HG03175 (cell line): ENCODE data around the gene ZDHHC18.
"Not testable (repeated sequence)": the region's sequence is repeated elsewhere in the genome, so short reads cannot be mapped to it uniquely, and the experiment has no call there.

Experiments
- ATAC-seq: cut with Tn5 transposase; IDR thresholded peaks from one replicate; pipeline ENCODE4 v1.9.1; 2021; ENCODE audit warnings: mild to moderate bottlenecking, moderate library complexity; ENCODE audit not compliant: unreplicated experiment

Gene ZDHHC18

GRCh38 chr1:26791148-26791547, 35.3 kb upstream of the ZDHHC18 start:
- ATAC-seq = no peak

GRCh38 chr1:26791626-26792025, 34.9 kb upstream of the ZDHHC18 start:
- no peak for ATAC-seq

DNA sequence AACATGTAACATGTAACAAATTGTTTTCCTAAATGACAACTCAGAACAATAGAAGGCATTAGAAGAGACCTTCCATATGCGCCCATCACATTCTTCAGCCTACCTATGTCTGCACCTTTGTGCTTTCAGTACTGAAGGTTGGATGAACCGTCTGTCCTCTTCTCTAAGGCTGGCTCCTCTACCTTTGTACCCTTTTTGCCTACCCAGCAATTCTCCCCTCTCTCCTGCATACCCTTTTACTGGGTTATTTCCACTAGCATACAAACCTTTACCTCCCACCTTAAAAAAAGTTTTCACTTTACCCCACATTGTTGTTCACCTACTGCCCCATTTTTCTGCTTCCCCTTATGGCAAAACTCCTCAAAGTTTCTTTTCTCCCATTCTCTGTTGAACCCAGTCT, 33.6 kb upstream of the ZDHHC18 start:
- ATAC-seq = no peak

- no peak for ATAC-seq
Observed at GRCh38 chr1:26794391-26794790, 32.1 kb upstream of the ZDHHC18 start.

DNA sequence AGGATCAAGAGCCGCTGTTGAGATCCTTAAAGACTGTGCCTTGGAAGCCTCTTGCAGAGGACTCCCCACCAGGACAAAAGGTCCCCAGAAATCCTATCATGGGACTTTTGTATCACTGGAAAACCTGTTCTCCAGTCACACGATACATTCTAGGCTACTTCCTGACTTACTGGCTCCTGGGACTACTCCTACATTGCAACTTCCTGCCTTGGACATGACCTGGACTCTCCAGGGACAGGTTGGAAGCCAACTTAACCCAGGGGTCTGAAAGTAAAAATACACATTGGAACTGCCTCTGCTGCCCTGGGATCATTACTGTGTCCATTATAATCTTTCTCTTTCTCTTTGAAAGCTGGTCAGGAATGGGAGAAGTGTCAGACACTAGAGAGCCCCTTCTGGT, 28.9 kb upstream of the ZDHHC18 start:
- ATAC-seq = no peak

DNA sequence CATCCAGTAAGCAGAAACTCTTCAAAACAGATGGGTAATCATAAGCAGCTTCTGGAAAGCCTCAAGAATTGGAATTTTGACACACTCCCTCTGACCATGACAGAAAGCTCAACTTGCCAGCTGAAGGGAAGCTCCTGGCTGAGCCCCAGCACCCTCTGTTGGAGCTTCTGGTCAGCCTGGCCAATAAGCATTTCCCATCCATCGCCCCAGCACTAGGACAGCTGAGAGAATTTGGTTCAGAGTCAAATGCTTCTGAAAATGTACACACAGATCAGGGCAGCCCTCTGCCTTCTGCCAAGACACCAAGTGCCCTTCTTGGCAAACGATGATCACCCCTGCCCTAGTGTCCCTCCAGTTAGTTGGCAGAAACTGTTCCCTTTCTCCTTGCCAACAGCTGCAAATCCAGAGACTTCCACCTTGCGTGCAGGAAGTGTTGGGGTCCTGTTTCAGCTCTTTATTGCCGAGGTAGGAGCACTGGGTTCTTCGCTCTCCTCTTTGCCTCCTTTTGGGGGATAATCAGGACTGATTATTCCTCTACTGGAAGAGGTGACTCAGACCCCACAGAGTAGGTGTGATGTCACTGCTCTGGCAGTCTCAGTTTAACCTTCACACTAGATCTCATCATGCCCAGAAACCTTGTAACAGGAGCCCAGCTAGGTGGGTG, 26.9 kb upstream of the ZDHHC18 start:
- no peak for ATAC-seq

DNA sequence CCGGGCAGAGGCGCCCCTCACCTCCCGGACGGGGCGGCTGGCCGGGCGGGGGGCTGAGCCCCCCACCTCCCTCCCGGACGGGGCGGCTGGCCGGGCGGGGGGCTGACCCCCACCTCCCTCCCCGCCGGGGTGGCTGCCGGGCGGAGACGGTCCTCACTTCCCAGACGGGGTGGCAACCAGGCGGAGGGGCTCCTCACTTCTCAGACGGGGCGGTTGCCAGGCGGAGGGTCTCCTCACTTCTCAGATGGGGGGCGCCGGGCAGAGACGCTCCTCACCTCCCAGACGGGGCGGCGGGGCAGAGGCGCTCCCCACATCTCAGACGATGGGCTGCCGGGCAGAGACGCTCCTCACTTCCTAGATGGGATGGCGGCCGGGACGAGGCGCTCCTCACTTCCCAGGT, 22.6 kb upstream of the ZDHHC18 start:
- not testable (repeated sequence) for ATAC-seq

GRCh38 chr1:26810105-26810504, 16.4 kb upstream of the ZDHHC18 start:
- ATAC-seq = not testable (repeated sequence)

GRCh38 chr1:26811057-26811456, 15.4 kb upstream of the ZDHHC18 start:
- ATAC-seq = no peak

GRCh38 chr1:26811708-26812107, 14.8 kb upstream of the ZDHHC18 start:
- no peak for ATAC-seq

DNA sequence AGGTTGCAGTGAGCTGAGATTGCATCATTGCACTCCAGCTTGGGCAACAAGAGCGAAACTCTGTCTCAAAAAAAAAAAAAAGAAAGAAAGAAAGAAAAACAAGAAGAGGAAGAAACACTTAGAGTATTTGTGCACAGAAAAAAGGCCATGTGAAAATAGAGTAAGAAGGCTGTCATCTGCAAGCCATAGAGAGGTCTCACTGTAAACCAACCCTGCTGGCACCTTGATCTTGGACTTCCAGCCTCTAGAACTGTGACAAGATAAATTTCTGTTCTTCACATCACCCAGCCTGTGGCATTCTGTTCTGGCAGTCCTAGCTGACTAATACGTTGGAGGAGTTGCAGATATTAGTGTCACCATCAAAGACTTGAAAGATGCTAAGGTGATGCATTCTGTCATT, 12.1 kb upstream of the ZDHHC18 start:
- no peak for ATAC-seq

DNA sequence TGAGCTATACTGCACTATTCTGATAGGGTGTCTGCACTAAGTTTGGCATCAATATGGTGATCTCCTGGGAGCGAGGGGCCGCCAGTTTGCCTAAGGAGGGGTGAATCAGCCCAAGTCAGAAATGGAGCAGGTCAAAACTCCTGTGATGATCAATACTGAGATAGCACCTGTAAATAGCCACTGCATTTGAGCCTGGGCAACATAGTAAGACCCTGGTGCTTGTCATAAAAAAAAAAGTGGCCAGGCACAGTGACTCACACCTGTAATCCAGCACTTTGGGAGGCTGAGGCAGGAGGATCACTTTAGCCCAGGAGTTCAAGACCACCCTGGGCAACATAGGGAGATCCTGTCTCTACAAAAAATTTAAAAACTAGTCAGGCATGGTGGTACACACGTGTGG, 11.6 kb upstream of the ZDHHC18 start:
- ATAC-seq = no peak

DNA sequence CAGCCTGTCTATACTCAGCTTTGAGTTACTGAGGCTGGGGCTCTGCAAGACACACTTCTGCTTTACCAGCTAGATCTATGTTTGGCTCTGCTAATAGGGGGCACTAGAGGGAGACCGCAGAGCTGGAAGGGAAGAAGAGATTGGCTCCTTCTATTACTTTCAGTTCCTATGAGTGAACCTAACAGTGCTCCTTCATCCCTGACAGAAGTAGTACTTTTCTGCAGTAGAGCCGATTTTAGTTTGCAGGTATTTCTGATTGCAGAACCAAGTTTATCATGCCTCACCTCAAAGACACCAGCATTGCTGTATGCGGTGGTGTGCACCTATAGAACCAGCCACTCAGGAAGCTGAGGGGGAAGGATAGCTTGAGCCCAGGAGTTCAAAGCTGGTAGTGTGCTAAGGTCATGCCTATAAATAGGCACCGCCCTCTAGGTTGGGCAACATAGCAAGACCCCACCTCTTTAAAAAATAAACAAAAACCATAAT, 5.7 kb upstream of the ZDHHC18 start:
- peak; percentile 91 for ATAC-seq

DNA sequence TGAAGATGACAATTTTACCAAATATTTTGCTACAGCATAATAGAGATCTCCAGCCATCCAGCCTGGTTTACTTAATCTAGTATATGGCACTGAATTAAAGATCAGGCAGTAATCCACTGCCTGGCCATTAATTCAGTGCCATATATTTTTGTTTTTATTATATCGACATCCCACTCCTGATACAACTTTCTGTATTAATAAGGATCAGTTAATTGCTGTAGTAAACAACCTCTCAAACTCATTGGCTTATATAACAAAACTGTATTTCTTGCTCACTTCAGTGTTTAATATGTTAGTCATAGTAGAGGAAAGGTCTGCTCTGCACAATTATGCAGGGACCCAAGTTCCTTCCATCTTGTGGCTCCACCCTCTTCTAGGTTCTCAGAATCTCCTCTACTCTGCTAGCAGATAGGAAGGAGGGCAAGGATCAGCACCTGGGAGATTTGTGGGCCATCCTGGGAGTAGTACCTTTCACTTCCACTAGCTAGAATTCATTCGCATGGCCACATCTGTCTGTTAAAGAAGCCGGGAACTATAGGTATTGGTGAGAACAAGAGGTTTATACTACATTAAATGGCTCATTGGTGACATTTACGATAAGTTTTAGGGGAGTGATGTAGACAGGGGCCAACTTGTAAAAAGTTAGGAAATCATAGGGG, 3.6 kb upstream of the ZDHHC18 start:
- ATAC-seq = no peak

DNA sequence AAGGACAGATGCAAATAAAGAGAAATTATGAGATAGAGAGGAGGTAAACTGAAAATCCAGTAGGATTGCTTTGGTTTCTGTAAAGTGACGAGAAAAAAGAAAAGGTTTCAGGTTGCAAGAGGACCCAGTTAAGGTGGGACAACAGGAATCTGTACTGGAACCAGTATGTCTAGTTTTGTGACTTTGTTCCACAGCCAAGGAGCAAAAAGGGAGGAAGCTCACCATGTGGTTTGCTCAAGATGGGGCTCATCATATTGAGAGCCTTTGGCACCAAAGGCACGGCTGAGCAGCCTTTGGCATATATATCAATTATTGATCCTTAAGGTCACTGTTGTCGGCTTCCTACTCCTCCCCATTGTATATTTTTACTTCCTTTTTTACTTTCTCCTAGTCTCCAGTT, 1.8 kb upstream of the ZDHHC18 start:
- no peak for ATAC-seq

DNA sequence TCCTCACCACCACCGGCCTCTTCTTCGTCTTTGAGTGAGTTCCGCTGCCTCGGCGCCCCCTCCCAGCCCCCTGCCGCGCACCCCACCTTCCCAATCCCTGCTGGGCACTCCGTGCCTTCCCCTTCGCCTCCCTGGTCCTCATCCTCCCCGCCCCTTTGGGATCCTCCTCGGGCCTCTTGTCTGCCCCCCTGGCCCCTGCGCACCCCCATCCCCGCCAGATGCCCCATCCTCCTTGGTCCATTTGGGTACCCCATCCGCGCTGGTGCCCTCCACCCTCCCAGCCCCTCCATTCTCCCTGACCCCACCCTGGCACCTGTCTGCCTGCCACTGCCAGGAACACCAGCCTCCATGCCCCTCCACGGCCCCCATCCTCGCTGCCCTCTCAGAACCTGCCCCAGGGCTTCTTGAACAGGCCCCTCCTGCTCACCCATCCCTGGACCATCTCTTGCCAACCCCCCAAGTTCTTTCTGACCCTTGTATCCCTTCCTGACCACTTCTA, 667 bp downstream of the ZDHHC18 start:
- no peak for ATAC-seq

DNA sequence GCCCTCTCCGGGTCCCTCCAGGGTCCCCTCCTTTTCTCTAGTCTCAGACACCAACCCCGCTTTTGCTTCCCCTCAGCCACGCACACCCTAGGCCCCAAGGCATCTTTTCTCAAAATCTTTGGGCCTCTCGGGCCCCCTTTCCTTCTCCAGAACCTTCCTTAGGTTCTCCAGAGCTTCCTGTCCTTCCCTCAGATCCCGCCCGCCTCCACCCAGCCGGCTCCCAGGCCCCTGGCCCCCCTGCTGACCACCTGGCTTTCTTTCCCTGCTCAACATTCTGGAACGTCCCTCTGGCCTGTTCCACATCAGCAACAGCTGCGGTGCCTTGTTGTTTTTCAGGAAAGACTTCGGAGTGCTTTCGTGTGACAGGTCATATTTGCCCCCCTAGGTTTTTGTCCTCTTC, 1.2 kb downstream of the ZDHHC18 start:
- no peak for ATAC-seq

DNA sequence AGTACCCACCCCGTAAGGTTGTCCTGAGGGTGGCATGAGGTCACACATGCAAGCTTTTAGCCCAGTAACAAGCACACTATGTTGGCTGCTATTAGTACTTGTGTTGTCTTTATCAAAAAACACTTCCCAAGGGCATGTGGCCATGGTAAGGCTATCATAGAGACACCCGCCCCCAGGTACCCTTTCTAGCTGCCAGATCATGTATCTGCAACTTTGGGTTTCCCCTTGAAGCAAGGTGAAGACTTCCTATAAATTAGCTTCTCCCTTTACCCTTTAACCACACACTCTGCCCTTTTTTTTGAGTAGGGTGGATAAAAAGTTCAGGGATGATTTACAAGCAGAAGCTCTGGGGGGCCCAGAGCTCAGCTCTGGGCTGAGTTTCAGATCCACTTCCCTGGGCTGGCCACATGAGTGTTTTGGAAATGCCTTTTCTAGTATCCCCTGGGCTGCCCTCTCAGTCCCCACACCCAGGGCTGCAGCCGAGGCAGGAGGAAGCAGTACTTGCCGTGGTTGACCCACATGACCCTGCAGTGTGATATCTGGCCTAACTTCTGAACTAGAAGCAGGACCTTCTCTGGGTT, 2.0 kb downstream of the ZDHHC18 start:
- no peak for ATAC-seq

DNA sequence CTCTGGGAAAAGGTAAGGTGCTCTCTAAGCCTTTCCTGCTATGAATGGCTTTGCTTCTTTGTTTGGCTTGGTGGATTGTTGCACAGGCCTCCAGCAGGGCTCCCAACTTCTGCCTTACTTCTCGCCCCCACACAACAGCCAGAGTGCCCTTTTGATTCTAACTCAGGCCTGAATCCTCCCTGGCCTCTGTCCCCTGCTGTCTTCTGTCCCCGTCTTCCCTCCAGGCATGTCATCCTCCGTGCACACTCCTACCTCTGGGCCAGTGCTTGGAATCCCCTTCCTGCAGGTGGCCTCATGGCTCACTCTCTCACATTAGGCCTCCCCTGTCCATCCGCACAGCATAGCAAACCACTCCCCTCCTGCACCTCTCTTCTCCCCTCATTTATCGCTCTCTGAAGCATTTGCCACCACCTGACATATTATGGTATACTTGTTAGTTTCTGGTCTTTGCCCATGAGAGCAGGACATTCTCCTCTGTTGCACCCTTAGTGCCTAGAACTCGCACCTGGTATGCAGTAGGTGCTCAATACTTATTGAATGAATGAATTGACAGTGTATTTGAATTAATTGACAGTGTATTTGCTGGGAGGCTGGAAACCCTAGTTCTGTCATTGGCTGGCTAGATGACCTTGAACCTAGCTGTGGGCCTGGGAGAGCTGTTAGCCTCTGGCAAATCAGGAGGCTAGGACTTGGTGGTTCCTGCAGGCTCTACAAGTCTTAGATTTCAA, 2.9 kb downstream of the ZDHHC18 start:
- no peak for ATAC-seq

- no peak for ATAC-seq
Observed at GRCh38 chr1:26831059-26831458, 4.6 kb downstream of the ZDHHC18 start.

- ATAC-seq = no peak
Observed at GRCh38 chr1:26831546-26832248, 5.2 kb downstream of the ZDHHC18 start.
